Lung microvascular endothelial cell (primary cell): Measurements from ENCODE around the gene THAP6. TPM values are rescaled to one million over a fixed set of nuclear protein-coding genes. Genes with fewer than 3 reads are reported as not detected.
A peak's percentile ranks its signal among the peaks of the same experiment; 100 is the strongest.
"Not testable (repeated sequence)": the region's sequence is repeated elsewhere in the genome, so short reads cannot be mapped to it uniquely, and the experiment has no call there.

Experiments used
- DNase-seq, 2 donors: peaks; one replicate each; pipeline versions ENCODE4 v3.0.0 to v3.0.0-alpha.2; 2010; ENCODE audit warnings: low read depth in 2 of 2
- total RNA-seq: library from RNA; depleted of rRNA; stranded (reverse); fragments of >200 nt; gene quantifications from 2 replicates; pipeline ENCODE4 v1.2.1, GENCODE V29; 2014

Gene THAP6
- total RNA-seq, 1 donor from 2014 or later, result 5.6 TPM

DNA sequence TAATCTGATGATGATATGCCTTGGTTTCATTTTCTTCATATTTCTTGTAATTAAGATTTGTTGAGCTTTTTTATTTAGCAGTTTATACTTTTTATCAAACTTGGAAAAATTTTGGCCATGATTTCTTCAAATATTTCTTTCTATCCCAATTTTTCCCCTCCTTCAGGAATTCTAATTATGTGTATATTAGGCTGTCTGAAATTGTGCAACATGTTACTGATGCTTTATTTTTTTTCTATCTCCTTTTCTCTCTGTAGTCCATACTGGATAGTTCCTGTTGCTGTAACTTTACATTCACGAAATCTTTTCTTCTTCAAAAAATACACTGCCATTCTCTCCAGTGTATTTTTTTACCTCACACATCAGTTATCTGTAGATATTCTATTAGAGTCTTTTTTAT, 10.8 kb downstream of the THAP6 start:
- DNase-seq, result no peak

DNA sequence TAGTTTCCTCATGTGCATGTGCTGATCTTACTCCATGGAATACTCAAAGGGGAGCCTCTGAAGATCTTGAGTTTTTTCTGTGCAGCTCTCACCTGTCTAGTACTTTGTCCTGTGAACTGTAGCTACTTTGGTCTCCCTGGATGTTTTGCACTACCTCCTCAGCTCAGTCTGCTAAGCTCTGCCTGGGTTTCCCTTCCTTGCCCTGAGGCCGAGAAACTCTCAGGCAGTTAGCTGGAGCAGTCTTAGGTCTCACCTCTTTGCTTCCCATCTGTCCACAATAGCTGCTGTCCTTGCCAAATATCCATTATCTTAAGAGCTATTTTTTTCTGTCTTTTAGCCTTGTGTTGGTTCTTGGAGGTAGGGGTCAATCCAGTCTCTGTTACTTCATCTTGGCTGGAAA, 11.6 kb downstream of the THAP6 start:
- DNase-seq, result no peak

DNA sequence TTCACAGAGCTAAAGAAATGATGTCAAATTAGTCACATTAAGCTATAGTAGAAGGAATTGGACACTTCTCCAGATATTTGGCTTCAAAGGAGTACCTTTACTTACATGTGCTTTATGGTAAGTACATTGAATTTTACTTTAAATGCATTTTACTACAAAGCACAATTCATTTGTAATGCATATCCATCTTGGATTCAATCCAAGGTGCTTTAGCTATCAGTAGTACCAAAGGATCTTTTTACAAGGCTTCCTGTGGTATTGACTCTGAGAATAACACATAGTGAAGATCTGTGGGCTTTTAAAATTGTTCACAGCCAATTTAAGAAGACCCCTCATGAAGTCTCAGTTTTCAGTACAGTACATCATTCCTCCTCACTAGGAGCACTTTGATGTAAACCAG, 13.2 kb downstream of the THAP6 start:
- no peak for DNase-seq

DNA sequence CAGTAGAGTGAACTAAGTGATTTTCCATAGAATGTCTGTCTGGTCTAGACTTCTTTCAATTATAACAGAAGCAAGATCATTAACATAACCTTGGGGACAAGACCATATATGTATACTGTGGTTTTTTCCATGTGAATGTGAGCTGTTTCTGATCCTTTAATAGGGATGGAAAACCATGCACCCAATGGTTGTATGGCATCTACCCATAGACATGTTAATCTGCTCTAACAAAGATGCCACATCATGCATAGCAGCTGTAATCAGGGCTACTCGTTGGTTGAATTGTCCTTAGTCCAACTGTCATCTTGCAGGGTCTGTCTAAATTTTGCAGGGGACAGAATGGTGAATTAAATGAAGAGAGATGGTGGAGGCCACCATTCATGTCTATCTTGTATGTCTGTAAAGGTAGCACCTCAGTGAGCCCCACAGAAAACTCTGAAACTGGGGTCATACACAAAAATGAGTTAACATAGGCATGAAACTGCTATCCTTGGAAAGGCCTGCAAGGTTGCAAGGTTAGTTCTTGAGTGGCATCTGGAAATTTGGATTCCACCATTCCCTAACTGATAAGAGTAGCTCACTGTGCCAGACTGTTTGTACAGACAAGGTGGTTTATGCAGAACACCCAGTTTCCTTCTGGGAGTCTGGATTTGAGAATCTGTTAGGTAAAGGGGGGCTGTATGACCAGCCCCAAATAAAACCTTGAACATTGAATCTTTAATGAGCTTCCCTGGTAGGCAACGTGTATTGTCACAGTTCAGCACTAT, 16.5 kb downstream of the THAP6 start:
- DNase-seq, result no peak

DNA sequence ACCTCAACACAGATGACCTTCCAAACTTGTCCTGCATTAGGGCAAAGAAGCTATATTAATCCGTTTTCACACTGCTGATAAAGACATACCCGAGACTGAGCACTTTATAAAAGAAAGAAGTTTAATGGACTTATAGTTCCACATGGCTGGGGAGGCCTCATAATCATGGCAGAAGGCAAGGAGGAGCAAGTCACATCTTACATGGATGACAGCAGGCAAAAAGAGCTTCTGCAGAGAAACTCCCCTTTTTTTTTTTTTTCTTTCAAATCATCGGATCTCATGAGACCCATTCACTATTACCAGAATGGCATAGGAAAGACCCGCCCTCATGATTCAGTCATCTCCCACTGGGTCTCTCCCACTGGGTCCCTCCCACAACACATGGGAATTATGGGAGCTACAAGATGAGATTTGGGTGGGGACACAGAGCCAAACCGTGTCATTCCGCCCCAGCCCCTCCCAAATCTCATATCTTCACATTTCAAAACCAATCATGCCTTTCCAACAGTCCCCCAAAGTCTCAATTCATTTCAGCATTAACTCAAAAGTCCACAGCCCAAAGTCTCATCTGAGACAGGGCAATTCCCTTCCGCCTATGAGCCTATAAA, 17.4 kb downstream of the THAP6 start:
- DNase-seq, result not testable (repeated sequence)

DNA sequence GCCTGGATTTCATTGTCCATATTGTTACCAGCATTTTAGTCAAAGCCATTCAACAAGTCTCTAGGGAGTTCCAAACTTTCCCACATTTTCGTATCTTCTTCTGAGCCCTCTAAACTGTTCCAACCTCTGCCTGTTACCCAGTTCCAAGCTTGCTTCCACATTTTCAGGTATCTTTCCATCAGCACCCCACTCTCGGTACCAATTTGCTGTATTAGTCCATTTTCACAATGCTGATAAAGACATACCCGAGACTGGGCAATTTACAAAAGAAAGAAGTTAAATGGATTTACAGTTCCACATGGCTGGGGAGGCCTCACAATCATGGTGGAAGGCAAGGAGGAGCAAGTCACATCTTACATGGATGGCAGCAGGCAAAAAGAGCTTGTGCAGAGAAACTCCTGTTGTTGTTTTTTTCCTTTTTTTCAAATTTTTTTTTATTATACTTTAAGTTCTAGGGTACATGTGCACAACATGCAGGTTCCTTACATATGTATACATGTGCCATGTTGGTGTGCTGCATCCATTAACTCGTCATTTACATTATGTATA, 19.1 kb downstream of the THAP6 start:
- not testable (repeated sequence) for DNase-seq

DNA sequence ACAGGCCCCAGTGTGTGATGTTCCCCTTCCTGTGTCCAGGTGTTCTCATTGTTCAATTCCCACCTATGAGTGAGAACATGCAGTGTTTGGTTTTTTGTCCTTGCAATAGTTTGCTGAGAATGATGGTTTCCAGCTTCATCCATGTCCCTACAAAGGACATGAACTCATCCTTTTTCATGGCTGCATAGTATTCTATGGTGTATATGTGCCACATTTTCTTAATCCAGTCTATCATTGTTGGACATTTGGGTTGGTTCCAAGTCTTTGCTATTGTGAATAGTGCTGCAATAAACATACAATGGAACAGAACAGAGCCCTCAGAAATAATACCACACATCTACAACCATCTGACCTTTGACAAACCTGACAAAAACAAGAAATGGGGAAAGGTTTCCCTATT, 19.7 kb downstream of the THAP6 start:
- DNase-seq, result not testable (repeated sequence)

DNA sequence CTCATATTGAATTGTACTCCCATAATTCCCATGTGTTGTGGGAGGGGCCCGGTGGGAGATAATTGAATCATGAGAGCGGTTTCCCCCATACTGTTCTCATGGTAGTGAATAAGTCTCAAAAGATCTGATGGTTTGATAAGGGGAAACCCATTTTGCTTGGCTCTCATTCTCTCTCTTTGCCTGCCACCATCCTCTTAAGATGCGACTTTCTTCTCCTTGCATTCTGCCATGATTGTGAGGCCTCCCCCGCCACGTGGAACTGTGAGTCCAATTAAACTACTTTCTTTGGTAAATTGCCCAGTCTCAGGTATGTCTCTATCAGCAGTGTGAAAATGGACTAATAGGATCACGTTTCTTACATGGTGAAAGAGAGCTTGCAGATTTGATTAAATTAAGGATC, 23.0 kb downstream of the THAP6 start:
- not testable (repeated sequence) for DNase-seq

DNA sequence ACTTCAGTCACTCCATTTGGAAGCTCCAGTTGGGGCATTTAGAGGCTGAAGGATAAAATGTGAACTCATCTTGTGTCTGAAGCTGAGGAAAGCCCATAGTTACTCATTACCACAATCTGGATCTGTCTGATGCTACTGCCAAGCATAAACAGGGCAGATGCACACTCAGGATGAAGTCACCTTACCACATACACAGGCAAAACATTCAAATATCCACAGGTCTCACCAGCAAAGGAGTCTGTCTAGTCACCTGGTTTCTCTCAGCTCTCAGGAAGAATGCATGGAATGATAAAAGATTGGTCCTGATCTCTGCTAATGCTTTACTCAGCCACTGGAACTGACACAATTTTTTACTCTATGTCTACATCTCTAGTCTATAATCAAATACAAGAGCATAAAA, 28.6 kb downstream of the THAP6 start:
- DNase-seq, result peak in 1 of 2 donors; percentile 2

DNA sequence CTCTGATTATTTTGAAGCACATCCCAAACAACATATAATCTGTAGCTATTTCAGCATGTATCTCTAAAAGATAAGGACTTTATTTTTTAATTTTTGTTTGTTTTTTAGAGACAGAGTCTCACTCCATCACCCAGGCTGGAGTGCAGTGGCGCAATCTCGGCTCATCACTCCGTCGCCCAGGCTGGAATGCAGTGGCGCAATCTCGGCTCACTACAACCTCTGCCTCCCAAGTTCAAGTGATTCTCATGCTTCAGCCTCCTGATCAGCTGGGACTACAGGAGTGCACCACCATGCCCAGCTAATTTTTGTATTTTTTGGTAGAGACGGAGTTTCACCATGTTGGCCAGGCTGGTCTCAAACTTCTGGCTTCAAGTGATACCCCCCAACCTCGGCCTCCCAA, 29.9 kb downstream of the THAP6 start:
- not testable (repeated sequence) for DNase-seq

DNA sequence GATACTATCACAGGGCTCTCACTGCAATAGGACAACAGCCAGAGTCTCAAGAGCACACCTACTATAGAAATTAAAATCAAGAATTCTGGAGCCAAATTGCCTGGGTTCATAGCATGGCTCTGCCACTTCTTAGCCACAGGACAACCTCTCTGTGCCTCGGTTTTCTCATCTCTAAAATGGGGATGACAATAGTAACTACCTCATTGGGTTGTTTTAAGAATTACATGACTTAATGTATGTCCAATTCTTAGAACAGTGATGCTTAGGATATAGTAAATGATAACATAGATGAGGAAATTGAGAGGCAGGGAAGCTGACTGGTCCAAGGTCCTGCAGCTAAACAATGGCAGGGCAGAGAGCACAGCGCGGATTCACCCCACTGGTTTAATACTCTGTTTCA, 30.6 kb downstream of the THAP6 start:
- DNase-seq, result no peak

DNA sequence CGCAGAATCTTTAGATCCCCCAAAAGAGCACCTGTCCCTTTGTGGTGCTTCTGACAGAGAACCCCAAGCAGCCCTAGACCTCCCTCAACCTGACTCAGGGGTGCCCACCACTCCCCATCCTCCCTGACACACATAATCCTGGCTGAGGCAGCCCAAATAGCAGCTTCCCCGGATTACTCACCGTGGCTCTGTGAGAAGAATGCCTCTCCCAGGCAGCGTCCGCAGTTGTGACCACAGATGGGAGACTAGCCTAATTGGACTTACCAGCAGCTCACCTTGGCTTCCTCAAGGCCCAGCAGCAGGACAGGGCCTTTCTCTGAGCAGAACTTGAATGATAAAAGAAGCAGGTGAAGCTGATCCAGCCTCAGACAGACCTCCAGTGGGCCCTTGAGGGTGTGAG, 31.3 kb downstream of the THAP6 start:
- no peak for DNase-seq

DNA sequence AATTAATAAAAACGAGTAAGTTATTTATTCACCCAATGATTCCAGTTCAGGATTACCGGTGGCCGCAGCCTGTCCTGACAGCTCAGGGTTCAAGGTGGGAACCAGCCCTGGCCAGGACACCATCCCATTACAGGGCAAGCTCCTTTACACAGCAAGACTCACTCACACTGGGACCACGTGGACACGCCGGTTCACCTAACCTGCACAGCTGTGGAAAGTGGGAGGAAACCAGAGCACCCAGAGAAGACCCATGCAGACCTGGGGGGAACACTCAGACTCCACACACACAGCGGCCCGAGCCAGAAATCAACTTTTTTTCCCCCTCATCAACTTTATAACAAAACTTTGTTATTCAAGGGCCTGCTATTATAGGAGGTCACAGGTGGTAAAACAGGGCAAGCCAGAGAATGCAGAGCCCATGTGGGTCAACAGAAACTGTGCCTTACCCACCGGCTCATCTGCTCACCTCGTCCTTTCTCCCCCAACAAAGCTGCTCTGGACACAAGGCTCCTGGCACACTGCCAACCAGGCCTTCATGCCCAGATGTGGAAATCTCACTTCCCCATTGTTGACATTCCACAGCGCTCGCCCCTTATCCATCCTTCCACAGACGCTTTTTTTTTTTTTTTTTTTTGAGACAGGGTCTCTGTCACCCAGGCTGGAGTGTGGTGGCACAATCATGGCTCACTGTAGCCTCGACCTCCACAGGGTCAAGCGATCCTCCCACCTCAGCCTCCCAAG, 33.5 kb downstream of the THAP6 start:
- DNase-seq, result peak; percentile 16 to 74

DNA sequence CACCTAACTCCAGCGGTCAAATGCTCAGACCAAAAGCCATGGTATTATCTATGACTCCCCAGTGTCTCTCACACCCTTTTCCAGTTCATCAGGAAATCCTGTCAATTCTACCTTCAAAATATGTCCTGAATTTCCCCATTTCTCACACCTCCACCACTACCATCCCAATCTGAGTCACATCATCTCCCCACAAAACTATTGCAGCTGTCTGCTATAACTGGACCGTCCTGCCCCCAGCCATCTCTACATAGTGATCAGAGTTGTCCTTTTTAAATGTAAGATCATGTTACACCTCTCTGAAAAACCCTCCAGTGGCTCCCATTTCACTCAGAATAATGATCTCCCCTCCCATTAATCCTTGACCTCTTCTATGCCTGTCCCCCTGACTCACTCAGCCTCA, 34.7 kb downstream of the THAP6 start:
- no peak for DNase-seq

DNA sequence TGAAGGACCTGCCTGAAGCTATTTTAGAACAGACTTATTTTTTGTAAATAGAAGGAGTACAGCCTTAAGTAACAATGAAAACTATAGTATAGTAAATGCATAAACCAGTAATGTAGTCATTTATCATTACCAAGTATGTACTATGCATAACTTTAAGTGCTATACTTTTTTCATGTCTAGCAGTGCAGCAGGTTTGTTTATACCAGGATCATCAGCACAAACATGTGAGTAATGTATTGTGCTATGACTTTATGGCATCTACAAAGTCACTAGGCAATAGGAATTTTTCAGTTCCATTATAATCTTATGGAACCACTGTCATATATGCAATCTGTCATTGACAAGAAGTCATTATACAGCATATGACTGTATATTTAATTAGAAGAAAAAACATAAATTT, 38.2 kb downstream of the THAP6 start:
- no peak for DNase-seq

DNA sequence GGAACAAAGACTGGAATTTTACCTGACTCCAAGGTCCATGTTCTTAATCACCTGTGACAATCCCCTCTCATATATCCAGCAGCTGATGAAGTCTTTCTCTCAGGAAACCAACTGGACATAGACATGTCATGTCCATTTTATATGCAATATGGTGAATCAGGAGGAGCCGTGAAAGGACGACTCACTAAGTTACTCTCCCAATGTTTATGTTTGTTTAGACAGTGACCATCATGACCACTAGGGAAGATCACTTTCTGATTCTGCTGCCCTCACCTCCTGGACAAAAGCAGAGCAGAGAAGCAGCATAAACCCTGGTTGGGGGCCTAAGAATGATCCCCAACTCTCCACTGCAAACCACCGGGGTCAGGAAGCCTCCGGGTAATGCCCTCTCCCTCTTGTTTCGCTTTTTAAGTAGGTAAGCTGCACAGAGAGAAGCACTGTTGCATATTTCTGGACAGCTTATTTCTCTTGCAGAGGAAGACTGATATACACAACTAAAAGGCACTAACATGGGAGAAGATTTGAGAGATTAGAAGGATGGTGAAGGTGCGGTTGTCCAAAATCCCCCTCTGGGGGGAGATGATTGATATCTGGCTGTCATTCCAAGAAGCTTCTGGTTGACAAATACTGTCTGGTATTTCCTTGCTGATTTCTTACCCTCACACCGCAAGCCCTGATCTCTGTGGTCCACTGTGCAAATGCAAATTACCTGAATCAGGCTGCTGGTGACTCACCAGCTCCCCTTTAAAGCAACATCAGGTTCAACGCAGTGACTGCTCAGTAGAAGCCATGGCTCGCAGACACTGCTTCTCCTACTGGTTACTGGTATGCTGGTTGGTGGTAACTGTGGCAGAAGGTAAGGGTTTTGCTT, 41.3 kb downstream of the THAP6 start, which contains the start of gene ODAPH:
ODAPH (plus strand) TSS at position 773 of the 871 bp plus-strand sequence; CDS start at position 790, 17 bp downstream.
- DNase-seq, result no peak

DNA sequence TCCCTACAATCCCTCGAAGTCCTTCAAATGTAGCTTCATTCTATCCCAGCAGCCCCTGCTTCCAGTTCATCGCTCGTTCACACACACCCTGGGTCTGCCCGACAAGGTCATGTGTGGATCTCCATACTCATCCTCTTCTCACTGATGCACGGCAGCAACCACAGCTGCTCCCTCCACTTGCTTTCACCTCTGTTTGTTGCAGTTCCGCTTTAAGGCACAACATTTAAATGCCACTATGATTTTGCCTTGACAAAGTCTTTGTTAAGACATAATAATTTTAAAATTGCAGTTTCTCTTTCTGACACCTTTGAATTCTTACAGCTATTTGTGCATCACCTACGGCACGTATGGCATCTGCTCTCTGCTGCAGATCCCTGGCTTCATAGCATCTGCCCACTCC, 43.4 kb downstream of the THAP6 start:
- no peak for DNase-seq

DNA sequence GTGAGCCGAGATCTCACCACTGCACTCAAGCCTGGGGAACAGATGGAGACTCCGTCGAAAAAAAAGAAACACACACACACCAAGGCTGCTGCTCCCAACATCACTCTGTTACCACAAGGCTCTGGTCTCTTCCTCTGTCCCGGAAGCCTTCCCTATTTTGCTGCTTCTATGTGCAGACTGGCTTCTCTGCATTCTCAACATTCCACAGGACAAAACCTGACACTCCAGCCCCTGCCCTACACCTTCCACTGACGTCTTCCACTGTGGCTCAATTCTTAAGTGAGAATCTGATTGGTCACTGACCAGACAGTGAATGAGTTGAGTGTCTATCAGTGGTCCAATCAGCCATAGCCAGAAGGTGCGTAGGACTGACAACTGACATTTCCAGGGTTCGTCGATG, 47.5 kb downstream of the THAP6 start:
- DNase-seq, result no peak

DNA sequence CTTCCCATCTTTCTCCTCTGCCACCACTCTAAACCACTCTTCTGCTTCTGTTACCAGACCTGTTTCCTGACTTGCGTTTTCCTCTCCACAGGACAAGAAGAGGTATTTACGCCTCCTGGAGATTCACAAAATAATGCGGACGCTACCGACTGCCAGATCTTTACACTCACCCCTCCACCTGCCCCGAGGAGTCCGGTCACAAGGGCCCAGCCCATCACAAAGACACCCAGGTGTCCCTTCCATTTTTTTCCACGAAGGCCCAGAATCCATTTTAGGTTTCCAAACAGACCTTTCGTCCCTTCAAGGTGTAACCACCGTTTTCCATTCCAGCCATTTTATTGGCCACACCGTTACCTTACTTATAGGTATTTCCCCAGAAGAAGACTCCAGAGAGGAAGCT, 49.8 kb downstream of the THAP6 start:
- DNase-seq, result no peak

DNA sequence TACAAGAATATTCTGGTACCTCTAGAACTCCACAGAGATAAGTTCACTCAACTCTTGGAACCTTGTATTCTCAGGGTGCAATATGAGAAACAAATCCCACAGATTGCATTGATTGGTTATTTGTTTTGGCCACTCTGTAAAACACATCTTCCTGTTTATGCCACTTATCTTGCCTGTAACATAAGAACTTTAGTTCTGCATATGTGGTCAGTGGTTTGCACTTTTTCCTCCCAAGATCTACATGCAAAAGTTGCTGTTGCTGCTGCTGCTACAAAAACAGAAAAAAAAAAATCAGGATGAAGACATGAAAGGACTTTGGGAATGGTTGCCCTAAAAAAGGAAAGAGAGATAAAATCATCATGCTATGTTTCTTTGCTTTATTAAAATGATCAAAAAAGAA, 51.2 kb downstream of the THAP6 start:
- no peak for DNase-seq

DNA sequence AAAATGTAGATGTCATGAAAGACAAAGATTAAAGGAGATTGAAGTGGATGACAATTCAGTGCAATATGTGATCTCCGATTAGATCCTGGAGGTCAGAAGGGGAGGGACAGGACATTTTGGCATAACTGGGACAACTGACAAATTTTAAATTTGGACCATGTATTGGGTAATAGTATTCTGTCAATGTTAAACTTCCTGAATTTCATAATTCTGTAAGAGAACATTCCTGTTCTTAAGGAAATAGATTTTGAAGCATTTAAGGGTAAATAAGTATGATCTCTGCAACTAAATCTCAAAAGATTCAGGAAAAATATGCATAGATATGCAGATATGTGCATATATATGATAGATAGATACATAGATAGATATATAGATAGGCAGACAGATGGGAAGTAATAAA, 52.6 kb downstream of the THAP6 start:
- DNase-seq, result no peak
